RPMI7951 (cell line): Measurements from ENCODE around the gene FHIT. TPM values are rescaled to one million over a fixed set of nuclear protein-coding genes. Genes with fewer than 3 reads are reported as not detected.
"Not testable (repeated sequence)": the region's sequence is repeated elsewhere in the genome, so short reads cannot be mapped to it uniquely, and the experiment has no call there.

Experiments used
- DNase-seq: peaks from one replicate; pipeline ENCODE4 v3.0.0-alpha.2; 2012; ENCODE audit warnings: low read depth
- total RNA-seq: library from RNA; depleted of rRNA; stranded (reverse); fragments of >200 nt; shearing (Covaris generic); gene quantifications from 2 replicates; pipeline ENCODE4 v1.2.3, GENCODE V29; 2014

Gene FHIT
- total RNA-seq, 1 experiment from 2014 or later, result 2.4 TPM

- no peak for DNase-seq
Observed at GRCh38 chr3:60707452-60708020, 543.7 kb downstream of the FHIT start.

- DNase-seq, result peak; percentile 53
Observed at GRCh38 chr3:60703956-60704736, 547.1 kb downstream of the FHIT start.

- no peak for DNase-seq
Observed at GRCh38 chr3:60703008-60703407, 548.2 kb downstream of the FHIT start.

GRCh38 chr3:60698117-60698516, 553.1 kb downstream of the FHIT start:
- DNase-seq, result no peak

- no peak for DNase-seq
Observed at GRCh38 chr3:60697132-60697531, 554.1 kb downstream of the FHIT start.

GRCh38 chr3:60696428-60697125, 554.7 kb downstream of the FHIT start:
- DNase-seq, result no peak

- DNase-seq, result no peak
Observed at GRCh38 chr3:60675424-60675823, 575.8 kb downstream of the FHIT start.

- no peak for DNase-seq
Observed at GRCh38 chr3:60674870-60675269, 576.4 kb downstream of the FHIT start.

GRCh38 chr3:60673123-60673522, 578.1 kb downstream of the FHIT start:
- no peak for DNase-seq

- not testable (repeated sequence) for DNase-seq
Observed at GRCh38 chr3:60672337-60672736, 578.9 kb downstream of the FHIT start.

- DNase-seq, result no peak
Observed at GRCh38 chr3:60669636-60670035, 581.6 kb downstream of the FHIT start.

GRCh38 chr3:60660026-60660425, 591.2 kb downstream of the FHIT start:
- DNase-seq, result no peak

- DNase-seq, result no peak
Observed at GRCh38 chr3:60659098-60659497, 592.2 kb downstream of the FHIT start.

- no peak for DNase-seq
Observed at GRCh38 chr3:60657972-60658371, 593.3 kb downstream of the FHIT start.

- DNase-seq, result no peak
Observed at GRCh38 chr3:60652829-60653228, 598.4 kb downstream of the FHIT start.

GRCh38 chr3:60651799-60652198, 599.5 kb downstream of the FHIT start:
- no peak for DNase-seq

- no peak for DNase-seq
Observed at GRCh38 chr3:60650171-60650570, 601.1 kb downstream of the FHIT start.

GRCh38 chr3:60645801-60646200, 605.5 kb downstream of the FHIT start:
- DNase-seq, result no peak

- no peak for DNase-seq
Observed at GRCh38 chr3:60643831-60644230, 607.4 kb downstream of the FHIT start.

GRCh38 chr3:60641354-60641753, 609.9 kb downstream of the FHIT start:
- DNase-seq, result no peak

- DNase-seq, result peak; percentile 17
Observed at GRCh38 chr3:60636846-60637245, 614.4 kb downstream of the FHIT start.

- no peak for DNase-seq
Observed at GRCh38 chr3:60633644-60634043, 617.6 kb downstream of the FHIT start.

- no peak for DNase-seq
Observed at GRCh38 chr3:60631509-60631908, 619.7 kb downstream of the FHIT start.
